H1 (cell line): ENCODE results near the gene HMGCLL1. TPM values are rescaled to one million over a fixed set of nuclear protein-coding genes. Genes with fewer than 3 reads are reported as not detected.

Experiments used
- CTCF ChIA-PET: fragments of 300-600 bp; sonication (Branson Sonifier 250); formaldehyde crosslinking; loops from one replicate; lab custom pipeline; 2021; ENCODE audit not compliant: partially characterized antibody; lab: Charles Lee
- POLR2A ChIA-PET: fragments of 300-600 bp; sonication (Branson Sonifier 250); formaldehyde crosslinking; loops from one replicate; lab custom pipeline; 2021; ENCODE audit warnings: inconsistent platforms; ENCODE audit not compliant: partially characterized antibody; lab: Charles Lee
- DNase-seq, 2 experiments: peaks; one replicate each; pipeline versions ENCODE4 v3.0.0 to v3.0.0-alpha.2; 2010 to 2022; ENCODE audit warnings: low spot score in 2 of 2, low read depth in 1 of 2, mixed read lengths in 1 of 2
- FAIRE-seq: peaks from 2 replicates; lab custom pipeline; 2011; peaks lifted over from hg19 to GRCh38; lab: Jason Lieb, UNC
- H2AFZ ChIP-seq: 2 replicates; pipeline ENCODE4 v1.8.1; 2012; ENCODE audit warnings: low read length, inconsistent platforms
- H2AK5ac ChIP-seq: 2 replicates; pipeline ENCODE4 v1.6.1; 2013; ENCODE audit warnings: low read depth, low read length
- H2BK120ac ChIP-seq: replicated peaks from 2 replicates; pipeline ENCODE3; 2013; ENCODE audit warnings: low read depth, low read length, inconsistent platforms
- H2BK12ac ChIP-seq: 2 replicates; pipeline ENCODE4 v1.6.1; 2013; ENCODE audit warnings: low read depth, low read length
- H2BK15ac ChIP-seq: 2 replicates; pipeline ENCODE4 v1.6.1; 2013; ENCODE audit warnings: low read length
- H2BK20ac ChIP-seq: 2 replicates; pipeline ENCODE4 v1.6.1; 2013; ENCODE audit warnings: low read length
- H2BK5ac ChIP-seq: 2 replicates; pipeline ENCODE4 v1.6.1; 2013; ENCODE audit warnings: low read depth, low read length
- H3K14ac ChIP-seq: 2 replicates; pipeline ENCODE4 v1.6.1; 2013; ENCODE audit warnings: inconsistent platforms; ENCODE audit not compliant: insufficient read length
- H3K18ac ChIP-seq: 2 replicates; pipeline ENCODE4 v1.6.1; 2013; ENCODE audit warnings: low read length; ENCODE audit errors: extremely low read depth
- H3K23ac ChIP-seq: 2 replicates; pipeline ENCODE4 v1.6.1; 2013; ENCODE audit warnings: inconsistent platforms; ENCODE audit not compliant: insufficient read length
- H3K23me2 ChIP-seq: 2 replicates; pipeline ENCODE4 v1.6.1; 2013; ENCODE audit warnings: low read depth, low read length
- H3K27ac ChIP-seq: 2 replicates; pipeline ENCODE4 v1.6.1; 2011; ENCODE audit warnings: low read depth, low read length, inconsistent platforms
- H3K27me3 ChIP-seq, 4 experiments: replicated peaks in 1 of 4; 1 replicate in 1 of 4; 2 replicates in 3 of 4; pipeline versions ENCODE4 v1.6.1 to v1.8.1; 2011 to 2013; ENCODE audit warnings: low read length in 3 of 4, mild to moderate bottlenecking in 3 of 4, inconsistent platforms in 2 of 4, mixed read lengths in 2 of 4, moderate library complexity in 1 of 4; ENCODE audit not compliant: control insufficient read depth in 3 of 4, insufficient read depth in 3 of 4; ENCODE audit errors: extremely low read depth in 1 of 4
- H3K36me3 ChIP-seq, 4 experiments: 2 replicates each; pipeline versions ENCODE4 v1.6.1 to v1.8.1; 2011 to 2013; ENCODE audit warnings: mild to moderate bottlenecking in 4 of 4, low read length in 3 of 4, moderate library complexity in 2 of 4, control low read depth in 1 of 4, inconsistent platforms in 1 of 4; ENCODE audit not compliant: insufficient read depth in 4 of 4, control insufficient read depth in 2 of 4
- H3K4ac ChIP-seq: replicated peaks from 2 replicates; pipeline ENCODE3; 2013; ENCODE audit warnings: low read length, low read depth, mixed read lengths, inconsistent platforms; ENCODE audit not compliant: insufficient read length
- H3K4me1 ChIP-seq, 4 experiments: replicated peaks in 1 of 4; 1 replicate in 1 of 4; 2 replicates in 3 of 4; pipeline versions ENCODE4 v1.6.1 to v1.8.1; 2011 to 2013; ENCODE audit warnings: low read length in 3 of 4, inconsistent platforms in 2 of 4, mixed read lengths in 1 of 4; ENCODE audit not compliant: insufficient read depth in 4 of 4, control insufficient read depth in 3 of 4
- H3K4me2 ChIP-seq, 2 experiments: 2 replicates each; pipeline versions ENCODE4 v1.6.1 to v1.8.1; 2011 to 2013; ENCODE audit warnings: low read depth in 2 of 2, low read length in 2 of 2, control low read depth in 1 of 2, inconsistent platforms in 1 of 2, mild to moderate bottlenecking in 1 of 2; ENCODE audit not compliant: insufficient read depth in 1 of 2
- H3K4me3 ChIP-seq, 4 experiments: fragments of 200-600, 300-600 bp in 1 of 4; sonication (generic), shearing (Covaris generic), sonication (Bioruptor Twin) in 1 of 4; 2 replicates each; pipeline versions ENCODE4 v1.5.1 to v1.8.1; 2011 to 2016; ENCODE audit warnings: low read length in 4 of 4, low read depth in 3 of 4, control low read depth in 2 of 4, inconsistent platforms in 2 of 4, mild to moderate bottlenecking in 2 of 4, mixed read lengths in 1 of 4, moderate library complexity in 1 of 4; ENCODE audit not compliant: insufficient read depth in 2 of 4; ENCODE audit errors: extremely low read depth in 1 of 4
- H3K56ac ChIP-seq: replicated peaks from 2 replicates; pipeline ENCODE3; 2013; ENCODE audit warnings: low read depth, mild to moderate bottlenecking, mixed read lengths, low read length, inconsistent platforms; ENCODE audit not compliant: insufficient read length
- H3K79me1 ChIP-seq: 2 replicates; pipeline ENCODE4 v1.6.1; 2013; ENCODE audit warnings: low read depth, low read length, control low read depth
- H3K79me2 ChIP-seq, 2 experiments: 2 replicates each; pipeline versions ENCODE4 v1.6.1 to v1.8.1; 2012 to 2013; ENCODE audit warnings: low read length in 2 of 2, mild to moderate bottlenecking in 2 of 2, inconsistent platforms in 1 of 2; ENCODE audit not compliant: insufficient read depth in 2 of 2, control insufficient read depth in 1 of 2
- H3K9ac ChIP-seq, 4 experiments: replicated peaks in 1 of 4; 1 replicate in 1 of 4; 2 replicates in 3 of 4; pipeline versions ENCODE4 v1.6.1 to v1.8.1; 2011 to 2013; ENCODE audit warnings: low read depth in 3 of 4, low read length in 3 of 4, control low read depth in 2 of 4, mild to moderate bottlenecking in 2 of 4, moderate library complexity in 2 of 4, inconsistent platforms in 1 of 4; ENCODE audit errors: extremely low read depth in 1 of 4
- H3K9me3 ChIP-seq, 2 experiments: 2 replicates each; pipeline versions ENCODE4 v1.6.1 to v1.8.1; 2012 to 2013; ENCODE audit warnings: mild to moderate bottlenecking in 2 of 2, moderate library complexity in 2 of 2, control low read depth in 1 of 2, inconsistent platforms in 1 of 2, low read depth in 1 of 2, low read length in 1 of 2, mixed read lengths in 1 of 2; ENCODE audit not compliant: insufficient read depth in 2 of 2
- H4K20me1 ChIP-seq, 2 experiments: replicated peaks in 1 of 2; 2 replicates each; pipeline versions ENCODE3 to v1.8.1; 2011 to 2013; ENCODE audit warnings: inconsistent platforms in 2 of 2, low read length in 2 of 2, mild to moderate bottlenecking in 1 of 2; ENCODE audit not compliant: insufficient read depth in 2 of 2, control insufficient read depth in 1 of 2
- H4K5ac ChIP-seq: 2 replicates; pipeline ENCODE4 v1.6.1; 2013; ENCODE audit warnings: low read length, low read depth, mixed read lengths, inconsistent platforms; ENCODE audit not compliant: insufficient read length
- H4K8ac ChIP-seq: 2 replicates; pipeline ENCODE4 v1.8.0; 2013; ENCODE audit warnings: mild to moderate bottlenecking, moderate library complexity, low read length, inconsistent platforms; ENCODE audit not compliant: insufficient read depth; ENCODE audit errors: extremely low read depth
- H4K91ac ChIP-seq: replicated peaks from 2 replicates; pipeline ENCODE3; 2013; ENCODE audit warnings: low read length, mixed read lengths, inconsistent platforms; ENCODE audit not compliant: insufficient read length
- ATF2 ChIP-seq: IDR thresholded peaks from 2 replicates; pipeline ENCODE4 v1.6.1; 2012; ENCODE audit warnings: low read length, inconsistent platforms
- ATF3 ChIP-seq: IDR thresholded peaks from 2 replicates; pipeline ENCODE4 v1.6.1; 2011; ENCODE audit warnings: low read depth, mild to moderate bottlenecking, low read length; ENCODE audit not compliant: insufficient read depth
- CHD1 ChIP-seq: IDR thresholded peaks from 2 replicates; pipeline ENCODE4 v1.6.1; 2012; ENCODE audit warnings: low read depth, low read length, improper control_type of control experiment
- HDAC6 ChIP-seq: IDR thresholded peaks from one replicate; pipeline ENCODE4 v1.7.1; 2012; ENCODE audit warnings: low read depth, mild to moderate bottlenecking, inconsistent platforms, low read length, moderate library complexity
- JUND ChIP-seq: IDR thresholded peaks from 2 replicates; pipeline ENCODE4 v1.6.1; 2011; ENCODE audit warnings: mild to moderate bottlenecking, improper control_type of control experiment, low read length
- POLR2AphosphoS5 ChIP-seq: IDR thresholded peaks from 2 replicates; pipeline ENCODE4 v1.6.1; 2011; ENCODE audit warnings: low read depth, low read length
- RAD21 ChIP-seq, 2 experiments: IDR thresholded peaks in 1 of 2; conservative IDR thresholded peaks in 1 of 2; 2 replicates each; pipeline ENCODE4 v1.6.1; 2011; ENCODE audit warnings: low read depth in 2 of 2, low read length in 2 of 2, improper control_type of control experiment in 1 of 2, inconsistent platforms in 1 of 2, mild to moderate bottlenecking in 1 of 2, moderate library complexity in 1 of 2
- SIN3A ChIP-seq, 2 experiments: IDR thresholded peaks in 1 of 2; conservative IDR thresholded peaks in 1 of 2; 2 replicates each; pipeline ENCODE4 v1.6.1; 2011 to 2012; ENCODE audit warnings: low read length in 2 of 2, improper control_type of control experiment in 1 of 2, low read depth in 1 of 2, mild to moderate bottlenecking in 1 of 2
- SIRT6 ChIP-seq: IDR thresholded peaks from one replicate; pipeline ENCODE4 v1.7.1; 2012; ENCODE audit warnings: low read length, inconsistent platforms
- TAF7 ChIP-seq: optimal IDR thresholded peaks from 2 replicates; pipeline ENCODE3; 2011; ENCODE audit warnings: low read depth, mild to moderate bottlenecking, inconsistent platforms, low read length, moderate library complexity, borderline replicate concordance
- TCF12 ChIP-seq: IDR thresholded peaks from 2 replicates; pipeline ENCODE4 v1.6.1; 2011; ENCODE audit warnings: low read depth, mild to moderate bottlenecking, low read length
- WGBS, 2 experiments: shearing (Covaris generic) in 1 of 2; methylation state at CpG; one replicate each; pipeline versions ENCODE4 v1.1.6 to v1.1.7; 2013 to 2015; ENCODE audit warnings: low lambda C conversion rate in 2 of 2, mixed read lengths in 2 of 2, inconsistent platforms in 1 of 2, low coverage in 1 of 2, missing lambda C conversion rate in 1 of 2; ENCODE audit not compliant: insufficient replicate concordance in 2 of 2, insufficient coverage in 1 of 2, insufficient read length in 1 of 2; ENCODE audit errors: extremely low coverage in 1 of 2, missing lambda C conversion rate in 1 of 2; 5-methylcytosine and 5-hydroxymethylcytosine counted together
- polyA plus RNA-seq, 7 experiments: library from polyadenylated mRNA; depleted of rRNA in 3 of 7; stranded (reverse) in 5 of 7; unstranded in 2 of 7; fragments of >200 nt in 5 of 7; fragments of 200-250 nt in 2 of 7; gene quantifications; 1 replicate in 5 of 7; 2 replicates in 1 of 7; 4 replicates in 1 of 7; pipeline versions ENCODE4 v1.2.1 to v1.2.3, GENCODE V29; 2011 to 2013; ENCODE audit warnings: missing spikeins in 2 of 7, mixed read lengths in 2 of 7
- total RNA-seq: library from RNA; stranded (reverse); fragmentation: NEBNext Ultra II Directional; extraction: Animal tissue kit (Norgen Biotek cat#: 25700); gene quantifications from 2 replicates; pipeline ENCODE4 v1.2.1, GENCODE V29; 2021

The HMGCLL1 gene
- total and polyA plus RNA-seq, 2 of the 8 experiments (the other 6 are each of a cell fraction or from before 2014, with no cell fraction given), result 0.06 to 0.41 TPM

GRCh38 chr6:55566036-55566710 is 12.8 kb downstream of the HMGCLL1 start:
- H2BK20ac ChIP-seq, result no peak overlapping the region
- H3K9ac ChIP-seq, result no peak overlapping the region
- H3K4ac ChIP-seq, result no peak overlapping the region
- H3K27ac ChIP-seq, result no peak overlapping the region
- no peaks in the 10 kb centered on the region for H3K27me3 ChIP-seq
- H2BK120ac ChIP-seq, result no peak overlapping the region
- WGBS, 2 experiments, result 89% methylated on average over 4 of the region's 4 CpGs; no CpG with 5 or more reads in 1 of the 2 experiments
- DNase-seq, result no peak
- H3K4me1 ChIP-seq, result peaks cover 0 to 4% (median 0%) of the 10 kb centered on the region in 4 experiments; a peak in 1 of 7 replicates
- no peaks in the 10 kb centered on the region for H3K36me3 ChIP-seq
- H3K23ac ChIP-seq, result no peak overlapping the region
- H3K4me2 ChIP-seq, result no peak overlapping the region
- H3K14ac ChIP-seq, result no peak overlapping the region
- no peak overlapping the region for H2BK12ac ChIP-seq
- POLR2A ChIA-PET, result no interaction called here
- H3K18ac ChIP-seq, result no peak overlapping the region
- H2BK15ac ChIP-seq, result no peak overlapping the region
- no peak overlapping the region for H3K56ac ChIP-seq
- no peak overlapping the region for H2AK5ac ChIP-seq
- H4K20me1 ChIP-seq, result no peaks in the 10 kb centered on the region
- no peak overlapping the region for H2BK5ac ChIP-seq
- H3K79me2 ChIP-seq, result no peaks in the 10 kb centered on the region
- H3K79me1 ChIP-seq, result no peaks in the 10 kb centered on the region
- FAIRE-seq, result no peak
- H3K9me3 ChIP-seq, result no peaks in the 10 kb centered on the region
- H4K5ac ChIP-seq, result no peak overlapping the region
- CTCF ChIA-PET, result interaction anchor here (1.3 kb wide), 1 partner anchor 21 kb away, joined by 3 read pairs; no protein-coding TSS in a partner anchor
- H3K4me3 ChIP-seq, result no peak overlapping the region
- no peak overlapping the region for H4K8ac ChIP-seq
- no peaks in the 10 kb centered on the region for H3K23me2 ChIP-seq
- H4K91ac ChIP-seq, result no peak overlapping the region
- H2AFZ ChIP-seq, result no peak overlapping the region
- TF ChIP-seq ATF2 (no peak), SIRT6 (no peak), HDAC6 (no peak), RAD21 (IDR thresholded peaks at IDR 0.05 in 1 of 2, conservative IDR thresholded peaks at IDR 0.05 in 1 of 2; ENCODE audit: low read depth in 2 of 2, low read length in 2 of 2) (no peak), JUND (no peak), CHD1 (no peak), POLR2AphosphoS5 (no peak), TAF7 (no peak), SIN3A (conservative IDR thresholded peaks at IDR 0.05 in 1 of 2, IDR thresholded peaks at IDR 0.05 in 1 of 2; ENCODE audit: low read depth in 1 of 2, low read length in 2 of 2) (no peak), TCF12 (no peak), ATF3 (no peak)
